IMR-90 (cell line): ENCODE measurements around the gene ZNF768. TPM values are rescaled to one million over a fixed set of nuclear protein-coding genes. Genes with fewer than 3 reads are reported as not detected.

Source experiments
- ATAC-seq: fragments of 200-7000 bp; cut with Tn5 transposase; 2 replicates; pipeline ENCODE4 v1.9.1; 2020; ENCODE audit warnings: low read depth, mild to moderate bottlenecking, moderate library complexity
- BruUV-seq: library from RNA; stranded (reverse); fragments of 400-500 nt; replicated peaks from 2 replicates; lab custom pipeline; 2021; lab: Mats Ljungman, UMichigan
- CTCF ChIA-PET: fragments of 300-600 bp; formaldehyde crosslinking; extraction: SDS; loops from one replicate; lab custom pipeline; 2021; ENCODE audit warnings: antibody characterized with exemption; lab: Yijun Ruan, JAX
- POLR2A ChIA-PET: fragments of 300-600 bp; sonication (Branson Sonifier 250); formaldehyde crosslinking; loops from one replicate; lab custom pipeline; 2022; ENCODE audit warnings: antibody characterized with exemption; ENCODE audit not compliant: unreplicated experiment; lab: Charles Lee
- DNase-seq: peaks from one replicate; pipeline ENCODE4 v3.0.0; 2013
- H2AFZ ChIP-seq: replicated peaks from 2 replicates; pipeline ENCODE3; 2013; ENCODE audit warnings: low read length, mild to moderate bottlenecking; ENCODE audit not compliant: poor library complexity
- H2AK5ac ChIP-seq: 2 replicates; pipeline ENCODE4 v1.6.1; 2013; ENCODE audit warnings: low read depth, low read length, inconsistent platforms
- H2AK9ac ChIP-seq: replicated peaks from 2 replicates; pipeline ENCODE3; 2013; ENCODE audit warnings: mild to moderate bottlenecking, low read depth, low read length, moderate library complexity; ENCODE audit not compliant: poor library complexity
- H2BK120ac ChIP-seq: 2 replicates; pipeline ENCODE4 v1.6.1; 2013; ENCODE audit warnings: low read depth, low read length, inconsistent platforms
- H2BK15ac ChIP-seq: 3 replicates; pipeline ENCODE4 v1.6.1; 2013; ENCODE audit warnings: low read depth, low read length, inconsistent platforms
- H2BK20ac ChIP-seq: 2 replicates; pipeline ENCODE4 v1.6.1; 2013; ENCODE audit warnings: low read depth, mild to moderate bottlenecking, inconsistent platforms, low read length, moderate library complexity
- H2BK5ac ChIP-seq: 2 replicates; pipeline ENCODE4 v1.6.1; 2013; ENCODE audit warnings: mild to moderate bottlenecking, low read depth, low read length, inconsistent platforms; ENCODE audit not compliant: poor library complexity, severe bottlenecking
- H3K14ac ChIP-seq: replicated peaks from 2 replicates; pipeline ENCODE4 v1.6.1; 2013; ENCODE audit warnings: low read depth, low read length, inconsistent platforms
- H3K18ac ChIP-seq: 2 replicates; pipeline ENCODE4 v1.6.1; 2013; ENCODE audit warnings: low read depth, low read length, control low read depth
- H3K23ac ChIP-seq: 2 replicates; pipeline ENCODE4 v1.6.1; 2013; ENCODE audit warnings: low read depth, low read length, inconsistent platforms
- H3K27ac ChIP-seq: 2 replicates; pipeline ENCODE4 v1.5.1; 2013; ENCODE audit warnings: mild to moderate bottlenecking, control low read depth, low read length; ENCODE audit not compliant: insufficient read depth
- H3K27me3 ChIP-seq: 2 replicates; pipeline ENCODE4 v1.6.1; 2013; ENCODE audit warnings: low read length; ENCODE audit not compliant: control insufficient read depth, insufficient read depth
- H3K36me3 ChIP-seq: 2 replicates; pipeline ENCODE4 v1.6.1; 2013; ENCODE audit warnings: low read length, mixed read lengths; ENCODE audit not compliant: control insufficient read depth, insufficient read depth
- H3K4ac ChIP-seq: 2 replicates; pipeline ENCODE4 v1.6.1; 2013; ENCODE audit warnings: low read depth, low read length, inconsistent platforms
- H3K4me1 ChIP-seq: 2 replicates; pipeline ENCODE4 v1.6.1; 2013; ENCODE audit warnings: low read length, mixed read lengths; ENCODE audit not compliant: control insufficient read depth, insufficient read depth
- H3K4me2 ChIP-seq: 2 replicates; pipeline ENCODE4 v1.6.1; 2013; ENCODE audit warnings: low read depth, mild to moderate bottlenecking, control low read depth, low read length, moderate library complexity
- H3K4me3 ChIP-seq: 2 replicates; pipeline ENCODE4 v1.5.1; 2013; ENCODE audit warnings: low read depth, mild to moderate bottlenecking, control low read depth, low read length, moderate library complexity; ENCODE audit not compliant: insufficient read depth
- H3K56ac ChIP-seq: 2 replicates; pipeline ENCODE4 v1.6.1; 2013; ENCODE audit warnings: low read length, inconsistent platforms; ENCODE audit not compliant: insufficient read depth; ENCODE audit errors: extremely low read depth
- H3K79me1 ChIP-seq, 2 experiments: 2 replicates each; pipeline ENCODE4 v1.6.1; 2013; ENCODE audit warnings: low read length in 2 of 2, inconsistent platforms in 1 of 2, low read depth in 1 of 2
- H3K9ac ChIP-seq: 2 replicates; pipeline ENCODE4 v1.6.1; 2013; ENCODE audit warnings: low read depth, low read length, control low read depth
- H3K9me1 ChIP-seq: 2 replicates; pipeline ENCODE4 v1.6.1; 2013; ENCODE audit warnings: low read length, inconsistent platforms; ENCODE audit not compliant: insufficient read depth
- H3K9me3 ChIP-seq: 2 replicates; pipeline ENCODE4 v1.6.1; 2013; ENCODE audit warnings: low read length; ENCODE audit not compliant: control insufficient read depth, insufficient read depth
- H4K20me1 ChIP-seq: 2 replicates; pipeline ENCODE4 v1.6.1; 2013; ENCODE audit warnings: low read length, inconsistent platforms; ENCODE audit not compliant: insufficient read depth
- H4K5ac ChIP-seq: 2 replicates; pipeline ENCODE4 v1.6.1; 2013; ENCODE audit warnings: mild to moderate bottlenecking, low read depth, low read length, control low read depth
- H4K8ac ChIP-seq, 2 experiments: 2 replicates each; pipeline ENCODE4 v1.6.1; 2013; ENCODE audit warnings: low read depth in 2 of 2, low read length in 2 of 2, control low read depth in 1 of 2, inconsistent platforms in 1 of 2
- H4K91ac ChIP-seq: 2 replicates; pipeline ENCODE4 v1.6.1; 2013; ENCODE audit warnings: low read depth, low read length, inconsistent platforms; ENCODE audit not compliant: insufficient read depth
- CHD1 ChIP-seq: IDR thresholded peaks from 2 replicates; pipeline ENCODE4 v1.6.1; 2012; ENCODE audit warnings: low read depth, low read length, improper control_type of control experiment
- CTCF ChIP-seq: conservative IDR thresholded peaks from 2 replicates; pipeline ENCODE4 v1.5.1; 2012; ENCODE audit warnings: mild to moderate bottlenecking, low read depth, low read length, improper control_type of control experiment
- FOS ChIP-seq: fragments of 150-350 bp; IDR thresholded peaks from 2 replicates; pipeline ENCODE4 v1.6.1; 2016; ENCODE audit warnings: low read depth, low read length
- MAZ ChIP-seq: IDR thresholded peaks from 2 replicates; pipeline ENCODE4 v1.6.1; 2012; ENCODE audit warnings: low read depth, mild to moderate bottlenecking, low read length, improper control_type of control experiment, moderate library complexity, borderline replicate concordance
- RCOR1 ChIP-seq: IDR thresholded peaks from 2 replicates; pipeline ENCODE4 v1.6.1; 2012; ENCODE audit warnings: mild to moderate bottlenecking, low read length, improper control_type of control experiment; ENCODE audit not compliant: insufficient replicate concordance
- RFX5 ChIP-seq: IDR thresholded peaks from 2 replicates; pipeline ENCODE4 v1.8.0; 2012; ENCODE audit warnings: low read depth, mild to moderate bottlenecking, low read length, moderate library complexity
- WGBS, 2 experiments: methylation state at CpG; one replicate each; pipeline versions ENCODE4 v1.1.5 to v1.1.7; 2013; ENCODE audit warnings: missing lambda C conversion rate in 2 of 2; ENCODE audit not compliant: insufficient read length in 1 of 2; ENCODE audit errors: extremely low coverage in 2 of 2; 5-methylcytosine and 5-hydroxymethylcytosine counted together
- dilution Hi-C: fragments of 300-500 bp; cut with HindIII; formaldehyde crosslinking; loops from one replicate; pipeline ENCODE4 v1.14.3; 2018; ENCODE audit warnings: low sequenced_read_pairs; ENCODE audit not compliant: unreplicated experiment
- in situ Hi-C: fragments of 300-500 bp; cut with MboI; formaldehyde crosslinking; loops from 3 replicates; pipeline ENCODE4 v1.14.3; 2019; ENCODE audit warnings: low sequenced_read_pairs, inconsistent platforms, mixed read lengths
- intact Hi-C: fragments of 100-400 bp; cut with micrococcal nuclease; formaldehyde crosslinking; loops from 2 replicates; pipeline ENCODE4 v1.10.0; 2022
- polyA plus RNA-seq, 3 experiments: library from polyadenylated mRNA; depleted of rRNA; stranded (reverse); fragments of >200 nt; gene quantifications; 2 replicates each; pipeline ENCODE4 v1.2.3, GENCODE V29; 2012; ENCODE audit warnings: low replicate concordance in 1 of 3
- total RNA-seq: library from RNA; depleted of rRNA; stranded (reverse); fragments of >200 nt; gene quantifications from 2 replicates; pipeline ENCODE4 v1.2.3, GENCODE V29; 2012

The ZNF768 gene
- total and polyA plus RNA-seq, 2 of the 4 experiments (the other 2 are of a cell fraction): 9.3 to 22.1 TPM

GRCh38 chr16:30555315-30556124 lies 29.2 kb upstream of the ZNF768 start (continued):
- no peak for TF ChIP-seq CHD1

- Histone ChIP-seq H3K4me3 (no peak overlapping the region), H2AFZ (no peak overlapping the region), H3K9ac (no peak overlapping the region), H2BK5ac (no peak overlapping the region), H3K9me3 (no peaks in the 10 kb centered on the region), H3K4me1 (no peaks in the 10 kb centered on the region), H3K27ac (no peak overlapping the region), H3K14ac (no peak overlapping the region), H2BK20ac (no peak overlapping the region), H3K36me3 (peaks cover 23% of the 10 kb centered on the region), H3K9me1 (peaks cover 4% of the 10 kb centered on the region; the same call in 1 of the 2 replicates), H3K56ac (no peak overlapping the region), H4K20me1 (no peaks in the 10 kb centered on the region; the same call in 1 of the 2 replicates), H4K8ac (no peak overlapping the region), H2BK15ac (no peak overlapping the region), H2BK120ac (no peak overlapping the region), H2AK9ac (no peak overlapping the region), H3K18ac (no peak overlapping the region), H4K91ac (no peak overlapping the region), H3K79me1 (peaks cover 16 to 43% of the 10 kb centered on the region in 2 experiments; a peak in 2 of 4 replicates), H3K23ac (no peak overlapping the region), H2AK5ac (no peak overlapping the region), H3K4me2 (no peak overlapping the region), H3K4ac (no peak overlapping the region), H4K5ac (no peak overlapping the region), H3K27me3 (no peaks in the 10 kb centered on the region)
- 95% methylated on average over 12 of the region's 18 CpGs; no CpG with 5 or more reads in 1 of the 2 experiments for WGBS, 2 experiments
- no peak for TF ChIP-seq MAZ
- no peak for TF ChIP-seq RFX5
- no peak for TF ChIP-seq CHD1
- TF ChIP-seq CTCF: no peak
- TF ChIP-seq FOS: no peak
- TF ChIP-seq RCOR1: no peak
- ChIA-PET CTCF (no interaction called here), POLR2A (no interaction called here)
- ATAC-seq: no peak
- intact Hi-C loops (no loop called here), dilution Hi-C loops (no loop called here), in situ Hi-C loops (no loop called here)
- BruUV-seq: no TSS peak
- no peak for DNase-seq
Observed at GRCh38 chr16:30554557-30555314, 28.4 kb upstream of the ZNF768 start.
